CD14-positive monocyte (primary cell): Measurements from ENCODE around the gene COL4A2. TPM values are rescaled to one million over a fixed set of nuclear protein-coding genes. Genes with fewer than 3 reads are reported as not detected.

Experiments used
- DNase-seq, 3 donors: peaks; one replicate each; pipeline ENCODE4 v3.0.0-alpha.2; 2011 to 2022
- H2AFZ ChIP-seq: 2 replicates; pipeline ENCODE4 v1.6.0; 2012; ENCODE audit warnings: mild to moderate bottlenecking, low read depth, low read length, inconsistent platforms; ENCODE audit not compliant: insufficient read depth, poor library complexity, severe bottlenecking
- H3K27ac ChIP-seq, 2 donors: 1 replicate in 1 of 2; 2 replicates in 1 of 2; pipeline ENCODE4 v1.5.1; 2012 to 2013; ENCODE audit warnings: low read length in 2 of 2, control low read depth in 1 of 2, inconsistent platforms in 1 of 2, low read depth in 1 of 2, mild to moderate bottlenecking in 1 of 2
- H3K27me3 ChIP-seq, 2 donors: one replicate each; pipeline versions ENCODE4 v1.6.0 to v1.6.1; 2011 to 2013; ENCODE audit warnings: low read length in 2 of 2; ENCODE audit not compliant: control insufficient read depth in 2 of 2, insufficient read depth in 2 of 2
- H3K36me3 ChIP-seq, 2 donors: replicated peaks in 1 of 2; 1 replicate in 1 of 2; 2 replicates in 1 of 2; pipeline versions ENCODE4 v1.5.1 to v1.6.1; 2012 to 2013; ENCODE audit warnings: low read length in 2 of 2, control low read depth in 1 of 2, inconsistent platforms in 1 of 2, mild to moderate bottlenecking in 1 of 2; ENCODE audit not compliant: insufficient read depth in 2 of 2, control insufficient read depth in 1 of 2
- H3K4me1 ChIP-seq, 2 donors: 1 replicate in 1 of 2; 2 replicates in 1 of 2; pipeline versions ENCODE4 v1.5.1 to v1.6.1; 2012 to 2013; ENCODE audit warnings: low read length in 2 of 2, control low read depth in 1 of 2, inconsistent platforms in 1 of 2, mild to moderate bottlenecking in 1 of 2, moderate library complexity in 1 of 2; ENCODE audit not compliant: insufficient read depth in 2 of 2, control insufficient read depth in 1 of 2
- H3K4me2 ChIP-seq: replicated peaks from 2 replicates; pipeline ENCODE3; 2012; ENCODE audit warnings: low read length, moderate library complexity, mild to moderate bottlenecking; ENCODE audit not compliant: poor library complexity, severe bottlenecking; ENCODE audit errors: extremely low read depth
- H3K4me3 ChIP-seq, 3 experiments: fragments of 200-600 bp in 1 of 3; sonication (generic) in 1 of 3; replicated peaks in 1 of 3; 1 replicate in 2 of 3; 2 replicates in 1 of 3; pipeline ENCODE4 v1.5.1; 2011 to 2013; ENCODE audit warnings: low read length in 3 of 3, mild to moderate bottlenecking in 3 of 3, control low read depth in 2 of 3, low read depth in 2 of 3, inconsistent platforms in 1 of 3, moderate library complexity in 1 of 3
- H3K79me2 ChIP-seq: 2 replicates; pipeline ENCODE4 v1.6.0; 2012; ENCODE audit warnings: mild to moderate bottlenecking, control low read depth, inconsistent platforms, low read length, moderate library complexity; ENCODE audit not compliant: insufficient read depth
- H3K9ac ChIP-seq: 2 replicates; pipeline ENCODE4 v1.6.0; 2017; ENCODE audit warnings: low read length, mild to moderate bottlenecking; ENCODE audit not compliant: insufficient read depth, poor library complexity, severe bottlenecking
- H3K9me3 ChIP-seq, 2 donors: replicated peaks in 1 of 2; 1 replicate in 1 of 2; 2 replicates in 1 of 2; pipeline versions ENCODE4 v1.5.1 to v1.6.1; 2012 to 2013; ENCODE audit warnings: low read length in 2 of 2, control low read depth in 1 of 2; ENCODE audit not compliant: control insufficient read depth in 1 of 2, insufficient read depth in 1 of 2
- H4K20me1 ChIP-seq: 2 replicates; pipeline ENCODE4 v1.6.0; 2012; ENCODE audit warnings: mild to moderate bottlenecking, low read length, control low read depth, moderate library complexity; ENCODE audit not compliant: insufficient read depth
- H3K27ac Mint-ChIP-seq, 7 donors: one replicate each; pipeline ENCODE4 v1.8.0; 2020; ENCODE audit warnings: mild to moderate bottlenecking in 7 of 7, mixed read lengths in 7 of 7, moderate library complexity in 6 of 7, inconsistent platforms in 2 of 7
- H3K27me3 Mint-ChIP-seq, 3 donors: one replicate each; pipeline ENCODE4 v1.8.0; 2021 to 2022; ENCODE audit warnings: low read depth in 3 of 3, mild to moderate bottlenecking in 3 of 3, mixed read lengths in 3 of 3, moderate library complexity in 3 of 3, inconsistent platforms in 1 of 3
- H3K36me3 Mint-ChIP-seq, 2 donors: one replicate each; pipeline ENCODE4 v1.8.0; 2020; ENCODE audit warnings: mixed read lengths in 2 of 2, inconsistent platforms in 1 of 2, mild to moderate bottlenecking in 1 of 2
- H3K4me1 Mint-ChIP-seq: one replicate; pipeline ENCODE4 v1.8.0; 2020; ENCODE audit warnings: mild to moderate bottlenecking, mixed read lengths
- H3K4me3 Mint-ChIP-seq, 2 donors: one replicate each; pipeline ENCODE4 v1.8.0; 2020; ENCODE audit warnings: mild to moderate bottlenecking in 2 of 2, mixed read lengths in 2 of 2, moderate library complexity in 1 of 2
- H3K9me3 Mint-ChIP-seq, 7 donors: one replicate each; pipeline ENCODE4 v1.8.0; 2020 to 2022; ENCODE audit warnings: mixed read lengths in 7 of 7, mild to moderate bottlenecking in 6 of 7, moderate library complexity in 6 of 7, inconsistent platforms in 2 of 7
- WGBS: methylation state at CpG from one replicate; pipeline ENCODE4 v1.1.5; 2013; ENCODE audit warnings: missing lambda C conversion rate; ENCODE audit not compliant: insufficient coverage; 5-methylcytosine and 5-hydroxymethylcytosine counted together
- intact Hi-C, 2 donors: fragments of 100-400 bp; cut with micrococcal nuclease; formaldehyde crosslinking; loops; one replicate each; pipeline versions ENCODE4 v1.15.0 to v1.15.1; 2023
- polyA plus RNA-seq, 3 donors: library from polyadenylated mRNA; depleted of rRNA in 1 of 3; unstranded in 2 of 3; stranded (reverse) in 1 of 3; fragments of 300-500 nt in 2 of 3; fragments of >200 nt in 1 of 3; fragmentation: Illumina TruSeq in 2 of 3; gene quantifications; 1 replicate in 2 of 3; 2 replicates in 1 of 3; pipeline ENCODE4 v1.2.3, GENCODE V29; 2012 to 2021
- TF ChIP-seq, protein P1 (sequence below): fragments of 200-600 bp; IDR thresholded peaks from one replicate; pipeline ENCODE4 v1.8.0; 2022; ENCODE audit warnings: antibody characterized with exemption, mild to moderate bottlenecking

COL4A2 gene
- polyA plus RNA-seq, 3 donors: not detected

DNA sequence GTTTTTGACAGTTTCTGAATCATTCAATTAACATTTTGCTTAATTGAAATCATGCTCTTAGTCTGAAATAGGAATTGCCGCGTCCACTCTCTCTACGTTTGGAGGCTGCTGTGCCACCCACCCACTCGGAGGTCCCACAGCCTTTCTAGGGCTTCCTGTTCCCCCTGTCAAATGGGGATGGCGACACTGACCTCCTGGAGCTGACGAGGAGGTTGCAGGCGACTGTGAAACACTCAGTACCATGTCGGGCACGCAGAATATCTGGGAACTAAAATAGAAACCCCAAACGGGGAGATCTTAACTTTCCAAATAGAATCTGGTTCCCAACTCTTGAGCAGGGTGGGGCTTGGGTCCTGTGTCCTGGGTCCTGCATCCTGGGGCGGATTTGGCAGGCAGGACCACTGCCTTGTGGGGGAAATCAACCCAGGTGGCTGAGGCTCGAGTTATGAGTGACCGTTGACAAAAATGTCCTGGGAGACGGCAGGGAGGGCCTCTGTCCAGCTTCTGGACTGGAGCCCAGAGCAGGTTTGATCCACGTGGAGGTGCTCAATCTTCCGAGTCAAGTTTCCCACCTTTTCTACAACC is 129.8 kb downstream of the COL4A2 start:
- Histone ChIP-seq H3K27ac (no peak overlapping the region), H3K4me2 (no peak overlapping the region), H2AFZ (no peak overlapping the region), H3K9me3 (no peaks in the 10 kb centered on the region), H3K79me2 (no peaks in the 10 kb centered on the region), H4K20me1 (no peaks in the 10 kb centered on the region), H3K4me1 (no peaks in the 10 kb centered on the region), H3K36me3 (no peaks in the 10 kb centered on the region), H3K4me3 (no peak overlapping the region), H3K9ac (no peak overlapping the region), H3K27me3 (no peaks in the 10 kb centered on the region)
- Mint-ChIP-seq H3K9me3 (no peaks in the 10 kb centered on the region), H3K27me3 (peaks cover 12 to 38% (median 32%) of the 10 kb centered on the region in 3 donors), H3K36me3 (no peaks in the 10 kb centered on the region), H3K27ac (no peak overlapping the region), H3K4me1 (no peaks in the 10 kb centered on the region), H3K4me3 (no peak overlapping the region)
- DNase-seq: no peak
- WGBS: 84% methylated on average over 14 of the region's 16 CpGs
- TF ChIP-seq, protein P1, sequence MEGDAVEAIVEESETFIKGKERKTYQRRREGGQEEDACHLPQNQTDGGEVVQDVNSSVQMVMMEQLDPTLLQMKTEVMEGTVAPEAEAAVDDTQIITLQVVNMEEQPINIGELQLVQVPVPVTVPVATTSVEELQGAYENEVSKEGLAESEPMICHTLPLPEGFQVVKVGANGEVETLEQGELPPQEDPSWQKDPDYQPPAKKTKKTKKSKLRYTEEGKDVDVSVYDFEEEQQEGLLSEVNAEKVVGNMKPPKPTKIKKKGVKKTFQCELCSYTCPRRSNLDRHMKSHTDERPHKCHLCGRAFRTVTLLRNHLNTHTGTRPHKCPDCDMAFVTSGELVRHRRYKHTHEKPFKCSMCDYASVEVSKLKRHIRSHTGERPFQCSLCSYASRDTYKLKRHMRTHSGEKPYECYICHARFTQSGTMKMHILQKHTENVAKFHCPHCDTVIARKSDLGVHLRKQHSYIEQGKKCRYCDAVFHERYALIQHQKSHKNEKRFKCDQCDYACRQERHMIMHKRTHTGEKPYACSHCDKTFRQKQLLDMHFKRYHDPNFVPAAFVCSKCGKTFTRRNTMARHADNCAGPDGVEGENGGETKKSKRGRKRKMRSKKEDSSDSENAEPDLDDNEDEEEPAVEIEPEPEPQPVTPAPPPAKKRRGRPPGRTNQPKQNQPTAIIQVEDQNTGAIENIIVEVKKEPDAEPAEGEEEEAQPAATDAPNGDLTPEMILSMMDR: no peak
- intact Hi-C loops: no loop called here

DNA sequence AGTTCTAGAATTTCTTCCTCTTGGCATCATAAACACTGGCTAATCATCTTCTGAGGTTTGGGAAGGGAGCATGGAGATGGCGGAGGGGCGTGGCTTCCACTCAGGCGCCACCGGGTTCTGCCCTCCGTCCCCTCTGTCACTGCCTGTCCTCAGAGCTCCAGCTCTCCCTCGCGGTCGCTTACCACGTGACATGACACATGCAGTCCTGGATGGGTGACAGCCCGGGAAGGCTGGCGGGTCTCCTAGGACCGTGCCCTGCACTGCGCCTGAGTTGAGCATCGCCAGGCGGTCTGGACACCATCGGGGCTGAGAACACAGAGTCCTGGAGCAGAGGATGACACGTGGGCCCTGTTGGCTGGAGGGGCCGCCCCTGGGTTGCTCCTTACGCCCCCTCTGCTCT is 131.1 kb downstream of the COL4A2 start:
- Histone ChIP-seq H3K4me2 (no peak overlapping the region), H3K9ac (no peak overlapping the region), H3K27me3 (no peaks in the 10 kb centered on the region), H3K27ac (no peak overlapping the region), H3K4me1 (no peaks in the 10 kb centered on the region), H2AFZ (no peak overlapping the region), H3K9me3 (no peaks in the 10 kb centered on the region), H4K20me1 (no peaks in the 10 kb centered on the region), H3K79me2 (no peaks in the 10 kb centered on the region), H3K4me3 (no peak overlapping the region), H3K36me3 (no peaks in the 10 kb centered on the region)
- H3K4me3 Mint-ChIP-seq: no peak overlapping the region
- H3K4me1 Mint-ChIP-seq: peaks cover under 1% of the 10 kb centered on the region
- no peaks in the 10 kb centered on the region for H3K36me3 Mint-ChIP-seq
- H3K27ac Mint-ChIP-seq: no peak overlapping the region
- 88% methylated on average over 10 of the region's 19 CpGs for WGBS
- H3K27me3 Mint-ChIP-seq: peaks cover 10 to 35% (median 33%) of the 10 kb centered on the region in 3 donors
- intact Hi-C loops: no loop called here
- no peak for DNase-seq
- TF ChIP-seq, protein P1: no peak
- H3K9me3 Mint-ChIP-seq: no peaks in the 10 kb centered on the region
